GM21717 (cell line): Measurements from ENCODE around the gene RNF212.

Experiments used
- ATAC-seq: cut with Tn5 transposase; IDR thresholded peaks from one replicate; pipeline ENCODE4 v1.9.1; 2021; ENCODE audit warnings: mild to moderate bottlenecking, moderate library complexity; ENCODE audit not compliant: unreplicated experiment

RNF212 gene

GRCh38 chr4:1116838-1117237 is 3.5 kb upstream of the RNF212 start:
- ATAC-seq: no peak

DNA sequence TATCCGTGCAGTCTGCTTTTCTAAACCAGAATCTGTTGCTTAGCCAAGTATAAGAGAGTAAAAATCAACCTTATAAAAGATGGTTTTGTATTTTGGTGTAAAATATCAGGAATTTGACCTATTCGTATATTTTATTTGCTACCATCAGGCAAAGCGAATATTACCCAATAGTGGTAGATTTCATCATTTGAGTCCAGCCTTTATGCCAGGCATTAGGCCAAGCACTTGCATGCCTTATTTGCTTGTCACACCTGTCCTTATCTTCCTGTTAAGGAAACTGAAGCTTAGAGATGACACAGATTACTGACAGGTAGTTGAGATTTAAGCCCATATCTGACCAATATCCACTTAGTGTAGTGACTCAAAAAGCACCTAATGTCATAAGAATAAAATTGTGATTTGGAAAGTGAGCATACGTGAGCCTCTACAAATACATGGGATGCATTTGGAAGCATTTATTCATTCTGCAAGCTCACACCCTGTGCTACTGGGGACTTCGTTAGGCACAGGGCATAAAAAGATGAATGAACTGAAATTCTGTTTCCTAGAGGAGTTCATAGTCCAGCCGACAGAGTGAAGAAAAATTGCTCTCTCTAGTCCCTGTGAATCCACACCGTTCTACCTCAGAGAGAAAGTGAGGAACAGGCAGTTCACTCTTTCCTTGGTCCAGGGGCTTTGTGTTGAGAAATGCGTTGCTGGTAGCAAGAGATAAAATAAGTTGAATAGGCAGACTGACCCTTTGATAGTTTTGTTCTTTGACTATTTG is 2.3 kb upstream of the RNF212 start:
- ATAC-seq: no peak

DNA sequence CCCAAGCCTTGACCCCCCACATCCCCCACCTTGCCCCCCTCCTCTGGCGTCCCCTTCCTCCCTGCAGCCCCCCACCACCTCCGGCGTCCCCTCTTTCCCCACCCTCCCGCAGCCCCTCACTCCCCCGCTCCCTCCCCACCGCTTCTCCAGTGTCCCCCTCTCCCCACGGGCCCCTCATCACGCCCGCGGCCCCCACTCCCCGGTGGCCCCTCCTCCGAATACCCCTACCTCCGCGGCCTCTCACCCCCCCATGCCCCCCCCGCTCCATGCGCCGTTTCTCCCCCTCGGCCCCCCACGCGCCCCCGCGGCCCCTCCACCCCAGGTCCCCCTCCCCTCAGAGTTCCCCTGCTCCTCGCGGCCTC is 562 bp downstream of the RNF212 start:
- ATAC-seq: no peak

- no peak for ATAC-seq
Observed at GRCh38 chr4:1112174-1112820, 1.1 kb downstream of the RNF212 start.

DNA sequence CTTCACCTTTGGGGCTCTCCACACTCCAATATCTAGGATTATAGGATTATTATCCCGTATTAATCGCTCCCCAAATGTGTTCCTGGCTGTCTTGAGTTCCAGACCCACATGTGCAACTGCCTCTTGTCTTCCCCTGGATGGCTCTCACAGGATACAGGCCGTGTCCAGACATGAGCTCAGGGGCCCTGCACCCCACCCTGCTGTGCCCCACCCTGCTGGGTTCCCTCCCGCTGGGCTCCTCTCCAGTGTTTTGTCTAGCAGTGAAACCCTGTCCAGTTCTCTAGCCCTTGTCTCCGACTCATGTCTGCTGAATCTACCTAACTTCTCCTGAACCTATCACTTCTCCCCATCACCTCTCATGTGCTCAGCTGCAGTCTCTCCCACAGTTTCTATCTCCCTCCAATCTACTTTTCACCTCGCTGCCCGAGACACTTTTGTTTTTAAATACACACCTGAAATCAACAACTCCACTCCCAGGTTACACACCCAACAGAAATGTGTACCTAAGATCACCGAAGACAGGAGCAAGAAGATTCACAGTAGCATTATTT is 2.0 kb downstream of the RNF212 start:
- no peak for ATAC-seq

GRCh38 chr4:1109898-1110506 is 3.4 kb downstream of the RNF212 start:
- ATAC-seq: no peak

GRCh38 chr4:1109333-1109732 is 4.0 kb downstream of the RNF212 start:
- no peak for ATAC-seq

- ATAC-seq: no peak
Observed at GRCh38 chr4:1105662-1106061, 7.7 kb downstream of the RNF212 start.

DNA sequence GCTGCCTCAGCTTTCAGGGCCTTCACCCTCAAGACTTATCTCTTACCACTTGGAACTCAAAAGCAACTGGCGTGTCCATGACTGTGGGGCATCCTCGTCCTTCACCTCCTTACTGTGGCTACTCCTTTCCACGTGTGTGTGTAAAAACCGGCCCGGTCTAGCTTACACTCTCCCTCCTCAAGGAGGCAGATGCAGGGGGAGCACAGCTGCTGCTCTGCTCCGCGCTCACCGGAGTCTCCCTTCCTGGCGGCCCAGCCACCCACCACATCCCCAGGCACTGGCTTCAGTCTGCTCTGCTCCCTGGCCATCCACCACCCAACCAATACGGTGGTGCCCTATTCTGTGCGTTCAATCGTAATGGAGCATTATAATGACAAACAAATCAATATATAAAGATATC is 8.3 kb downstream of the RNF212 start:
- no peak for ATAC-seq

DNA sequence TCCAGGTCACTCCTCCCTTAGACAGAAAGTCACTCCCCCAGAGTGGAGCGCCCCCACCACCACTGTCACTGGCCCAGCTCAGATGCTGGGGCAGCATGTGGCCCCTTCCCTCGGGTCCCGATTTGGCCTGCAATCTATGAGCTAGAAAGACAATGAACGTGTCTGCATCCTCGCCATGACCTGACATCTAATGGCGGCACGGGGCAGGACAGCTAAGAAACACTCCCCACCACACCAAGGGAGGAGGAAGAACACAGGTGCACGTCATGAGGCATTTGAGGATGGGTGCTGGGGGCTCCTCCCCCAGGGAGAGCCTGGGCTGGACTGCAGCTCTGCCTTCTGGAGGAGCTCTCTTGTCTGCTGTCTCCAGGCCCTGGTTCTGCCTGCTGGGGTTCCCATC is 8.7 kb downstream of the RNF212 start:
- no peak for ATAC-seq

DNA sequence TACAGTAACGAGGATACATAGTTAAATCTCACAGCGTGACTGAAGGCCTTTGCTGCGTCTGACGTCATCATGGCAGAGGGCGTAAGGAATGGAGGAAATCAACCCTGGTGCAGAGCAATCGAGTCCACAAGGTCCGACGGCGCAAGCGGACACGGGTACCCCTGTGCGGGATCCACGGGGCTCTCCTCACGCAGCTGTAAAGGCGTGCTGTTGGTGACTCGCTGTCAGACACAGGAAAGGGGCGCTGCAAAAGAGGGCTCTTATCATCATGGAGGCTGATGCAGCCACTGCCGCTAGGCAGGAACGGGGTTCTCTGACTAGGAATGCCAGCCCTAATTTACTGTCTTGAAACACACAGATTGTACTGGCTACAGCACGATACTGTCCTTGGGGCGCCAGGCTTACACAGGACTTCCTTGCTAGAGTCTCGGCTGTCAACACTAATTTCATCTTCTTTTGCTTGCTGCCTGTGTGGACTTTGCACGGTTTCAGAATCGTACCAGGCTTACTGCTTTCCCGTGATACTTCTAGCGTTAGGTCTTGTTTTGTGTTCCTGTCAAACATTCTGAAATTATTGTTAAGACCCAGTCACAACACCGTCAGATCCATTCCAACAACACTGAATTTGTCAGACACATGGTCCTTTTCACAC is 13.6 kb downstream of the RNF212 start:
- ATAC-seq: no peak

- ATAC-seq: no peak
Observed at GRCh38 chr4:1099270-1099669, 14.1 kb downstream of the RNF212 start.

- no peak for ATAC-seq
Observed at GRCh38 chr4:1098311-1098925, 14.9 kb downstream of the RNF212 start.

DNA sequence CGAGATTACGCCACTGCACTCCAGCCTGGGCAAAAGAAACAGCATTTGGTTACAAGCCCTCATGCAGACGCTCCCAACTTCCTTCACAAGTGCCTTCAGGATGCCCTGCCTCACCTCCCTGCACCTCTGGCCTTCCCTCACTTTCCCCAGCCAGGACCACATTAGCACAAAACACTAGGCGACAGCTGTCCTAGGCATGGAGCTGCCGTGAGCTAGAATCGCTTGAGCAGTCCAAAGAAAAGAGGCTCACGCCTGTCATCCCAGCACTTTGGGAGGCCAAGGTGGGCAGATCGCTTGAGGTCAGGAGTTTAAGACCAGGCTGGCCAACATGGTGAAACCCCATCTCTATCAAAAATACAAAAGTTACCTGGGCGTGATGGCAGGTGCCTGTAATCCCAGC is 15.8 kb downstream of the RNF212 start:
- ATAC-seq: no peak

DNA sequence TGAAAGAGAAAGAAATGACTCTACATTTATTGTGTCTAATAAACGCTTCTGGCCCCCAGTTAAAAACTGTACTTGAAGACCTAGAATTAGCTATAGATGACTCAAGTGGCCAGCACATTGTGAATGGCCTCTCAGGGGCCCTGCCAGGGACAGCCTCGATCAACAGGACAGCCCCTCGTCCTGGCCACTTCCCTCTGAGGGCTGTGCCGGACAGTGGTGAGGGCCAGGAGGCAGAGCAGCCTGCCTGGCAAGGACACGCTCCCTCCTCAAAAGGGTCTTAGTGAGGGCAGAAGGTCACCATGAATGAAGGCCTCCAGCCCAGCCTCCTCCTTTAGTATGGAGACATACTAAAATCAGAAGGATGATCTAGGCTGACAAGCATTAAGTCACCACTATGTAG is 16.5 kb downstream of the RNF212 start:
- no peak for ATAC-seq

DNA sequence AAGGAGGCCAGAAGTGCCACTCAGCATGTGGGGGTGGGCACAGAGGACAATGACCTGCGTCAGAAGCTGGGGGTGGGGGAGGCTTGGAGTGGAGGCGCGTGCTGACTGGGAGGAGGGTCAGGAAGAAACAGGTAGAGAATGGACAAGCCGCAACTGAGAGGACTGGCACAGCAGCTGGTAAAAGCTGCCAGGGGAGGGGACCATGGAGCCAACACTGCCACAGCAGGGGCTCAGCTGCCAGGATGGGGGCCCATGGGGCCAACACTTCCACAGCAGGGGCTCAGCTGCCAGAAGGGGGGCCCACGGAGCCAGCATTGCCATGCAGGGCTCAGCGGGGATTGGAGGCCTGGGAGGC is 19.1 kb downstream of the RNF212 start:
- no peak for ATAC-seq

DNA sequence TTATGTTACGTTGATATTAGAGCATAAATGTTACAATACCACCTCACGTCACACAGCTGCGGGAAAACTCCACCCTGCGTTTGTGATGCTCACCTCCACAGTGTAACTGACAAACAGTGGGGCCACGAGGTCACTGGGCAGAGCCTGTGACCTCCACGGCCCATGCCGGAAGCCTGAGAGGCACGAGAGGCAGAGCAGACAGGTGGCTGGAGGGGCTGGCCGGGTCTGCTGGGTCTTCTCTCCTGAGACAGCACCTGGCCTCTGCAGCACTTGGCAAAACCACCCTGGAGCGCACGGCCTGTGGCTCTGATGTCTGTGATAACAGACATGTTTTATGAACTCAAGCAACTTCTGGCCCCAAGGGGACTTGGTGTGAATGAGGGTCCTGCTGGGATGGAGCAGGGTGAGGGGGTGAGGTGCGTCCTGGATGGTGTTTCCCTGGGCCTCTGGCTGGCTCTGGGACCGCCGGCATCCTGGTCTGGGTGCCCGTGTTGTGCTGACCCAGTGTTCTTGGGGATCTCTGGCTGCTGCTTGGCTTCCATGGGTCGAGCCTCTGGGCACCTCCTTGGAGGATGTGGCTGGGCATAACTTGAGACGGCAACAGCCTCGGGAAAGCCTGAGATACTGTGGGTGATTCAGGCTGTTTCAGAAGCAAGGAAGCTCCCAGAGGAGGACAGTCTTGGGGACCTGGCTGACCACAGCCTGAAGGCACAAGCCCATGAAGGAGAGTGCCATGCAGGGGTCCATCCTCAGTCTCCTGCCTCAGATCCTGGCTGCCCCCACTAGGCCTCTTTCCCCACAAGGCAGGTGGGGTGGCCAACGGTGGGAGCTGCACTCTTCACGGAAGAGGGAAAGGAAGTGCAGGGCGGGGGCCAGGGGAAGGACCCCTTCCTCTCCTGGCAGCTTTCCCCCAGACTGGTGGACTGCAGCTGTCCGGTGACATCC is 19.7 kb downstream of the RNF212 start:
- no peak for ATAC-seq

- no peak for ATAC-seq
Observed at GRCh38 chr4:1092983-1093361, 20.4 kb downstream of the RNF212 start.

- no peak for ATAC-seq
Observed at GRCh38 chr4:1092026-1092982, 21.1 kb downstream of the RNF212 start.
